Limb (tissue), 2 donors: ENCODE data around the gene EDC4.

Experiments
- DNase-seq, 2 donors: peaks; one replicate each; pipeline ENCODE4 v3.0.0-alpha.2; 2016; ENCODE audit errors: extremely low spot score in 2 of 2

The EDC4 gene

DNA sequence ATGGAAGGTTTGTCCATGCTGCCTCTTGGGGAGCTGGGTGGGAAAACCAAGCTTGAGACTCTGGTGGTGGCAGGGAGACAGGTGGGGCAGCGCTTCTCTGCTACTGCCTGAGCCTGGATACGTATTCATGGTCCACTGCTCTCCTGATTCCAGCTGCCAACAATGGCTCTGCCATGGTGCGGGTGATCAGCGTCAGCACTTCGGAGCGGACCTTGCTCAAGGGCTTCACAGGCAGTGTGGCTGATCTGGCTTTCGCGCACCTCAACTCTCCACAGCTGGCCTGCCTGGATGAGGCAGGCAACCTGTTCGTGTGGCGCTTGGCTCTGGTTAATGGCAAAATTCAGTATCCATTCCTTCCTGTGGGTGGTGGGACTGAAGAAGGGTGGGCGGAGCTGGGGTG, 4.2 kb downstream of the EDC4 start:
- DNase-seq, result no peak

DNA sequence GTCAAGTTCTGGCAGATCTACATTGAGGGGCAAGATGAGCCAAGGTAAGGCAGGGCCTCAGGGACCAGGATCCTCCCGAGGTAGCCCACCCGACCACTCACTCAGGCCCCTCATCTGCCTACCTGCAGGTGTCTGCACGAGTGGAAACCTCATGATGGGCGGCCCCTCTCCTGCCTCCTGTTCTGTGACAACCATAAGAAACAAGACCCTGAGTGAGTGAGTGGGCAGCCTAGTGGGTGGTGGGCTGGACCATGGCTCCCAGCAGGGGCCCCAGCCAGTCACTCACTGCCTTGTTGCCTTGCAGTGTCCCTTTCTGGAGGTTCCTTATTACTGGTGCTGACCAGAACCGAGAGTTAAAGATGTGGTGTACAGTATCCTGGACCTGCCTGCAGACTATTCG, 5.4 kb downstream of the EDC4 start:
- no peak for DNase-seq

DNA sequence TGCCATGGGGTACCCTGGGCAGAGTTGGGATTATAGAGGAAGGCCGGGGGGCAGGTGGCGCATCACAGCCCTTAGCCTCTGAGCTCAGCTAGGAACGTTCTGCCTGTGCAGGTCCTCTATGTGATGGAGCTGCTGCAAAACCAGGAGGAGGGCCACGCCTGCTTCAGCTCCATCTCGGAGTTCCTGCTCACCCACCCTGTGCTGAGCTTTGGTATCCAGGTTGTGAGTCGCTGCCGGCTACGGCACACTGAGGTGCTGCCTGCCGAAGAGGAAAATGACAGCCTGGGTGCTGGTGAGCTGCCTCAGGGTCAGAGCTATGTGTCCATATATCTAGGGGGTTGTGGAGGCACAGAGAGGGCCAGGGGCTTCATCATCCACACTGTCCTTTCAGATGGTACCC, 6.0 kb downstream of the EDC4 start:
- DNase-seq, result no peak

DNA sequence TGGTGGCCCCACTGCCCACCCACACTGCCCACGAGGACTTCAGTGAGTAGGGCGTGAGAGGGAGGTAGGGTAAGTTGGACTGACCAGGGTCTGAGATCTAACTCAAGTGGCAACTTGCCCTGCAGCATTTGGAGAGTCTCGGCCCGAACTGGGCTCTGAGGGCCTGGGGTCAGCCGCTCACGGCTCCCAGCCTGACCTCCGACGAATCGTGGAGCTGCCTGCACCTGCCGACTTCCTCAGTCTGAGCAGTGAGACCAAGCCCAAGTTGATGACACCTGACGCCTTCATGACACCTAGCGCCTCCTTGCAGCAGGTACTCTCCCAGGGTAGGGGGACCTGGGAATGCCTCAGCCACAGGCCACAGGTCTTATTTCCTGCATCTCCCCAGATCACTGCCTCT, 6.6 kb downstream of the EDC4 start:
- DNase-seq, result no peak

DNA sequence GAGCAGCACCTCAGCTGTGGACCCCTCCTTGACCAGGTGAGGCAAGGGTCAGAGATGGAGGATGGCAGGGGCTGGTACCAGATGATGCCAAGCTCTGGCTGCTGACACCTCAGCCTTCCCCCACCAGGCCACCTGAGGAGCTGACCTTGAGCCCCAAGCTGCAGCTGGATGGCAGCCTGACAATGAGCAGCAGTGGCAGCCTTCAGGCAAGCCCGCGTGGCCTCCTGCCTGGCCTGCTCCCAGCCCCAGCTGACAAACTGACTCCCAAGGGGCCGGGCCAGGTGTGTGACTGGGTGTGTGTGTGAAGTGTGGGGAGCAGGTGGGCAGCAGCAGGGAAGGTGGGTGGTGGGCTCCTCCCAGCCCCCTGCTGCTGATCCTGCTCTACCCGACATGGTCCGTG, 7.1 kb downstream of the EDC4 start:
- DNase-seq, result no peak

DNA sequence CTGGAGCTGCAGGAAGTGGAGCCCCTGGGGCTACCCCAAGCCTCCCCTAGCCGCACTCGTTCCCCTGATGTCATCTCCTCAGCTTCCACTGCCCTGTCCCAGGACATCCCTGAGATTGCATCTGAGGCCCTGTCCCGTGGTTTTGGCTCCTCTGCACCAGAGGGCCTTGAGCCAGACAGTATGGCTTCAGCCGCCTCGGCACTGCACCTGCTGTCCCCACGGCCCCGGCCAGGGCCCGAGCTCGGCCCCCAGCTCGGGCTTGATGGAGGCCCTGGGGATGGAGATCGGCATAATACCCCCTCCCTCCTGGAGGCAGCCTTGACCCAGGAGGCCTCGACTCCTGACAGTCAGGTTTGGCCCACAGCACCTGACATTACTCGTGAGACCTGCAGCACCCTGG, 7.7 kb downstream of the EDC4 start:
- DNase-seq, result no peak

DNA sequence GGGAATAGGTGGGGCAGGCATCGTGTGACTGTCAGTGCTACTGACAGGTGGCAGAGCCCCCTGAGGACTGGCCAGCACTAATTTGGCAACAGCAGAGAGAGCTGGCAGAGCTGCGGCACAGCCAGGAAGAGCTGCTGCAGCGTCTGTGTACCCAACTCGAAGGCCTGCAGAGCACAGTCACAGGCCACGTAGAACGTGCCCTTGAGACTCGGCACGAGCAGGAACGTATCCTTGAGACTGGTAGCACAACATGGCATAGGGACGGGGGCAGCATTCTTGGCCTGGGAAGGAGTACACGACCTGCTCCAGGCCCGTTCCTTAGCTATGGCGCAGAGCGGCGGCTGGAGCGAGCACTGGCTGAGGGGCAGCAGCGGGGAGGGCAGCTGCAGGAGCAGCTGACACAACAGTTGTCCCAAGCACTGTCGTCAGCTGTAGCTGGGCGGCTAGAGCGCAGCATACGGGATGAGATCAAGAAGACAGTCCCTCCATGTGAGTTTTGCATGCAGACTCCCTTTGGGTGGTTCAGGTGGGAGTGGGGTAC, 8.8 kb downstream of the EDC4 start:
- peak in 1 of 2 donors; percentile 9 for DNase-seq

DNA sequence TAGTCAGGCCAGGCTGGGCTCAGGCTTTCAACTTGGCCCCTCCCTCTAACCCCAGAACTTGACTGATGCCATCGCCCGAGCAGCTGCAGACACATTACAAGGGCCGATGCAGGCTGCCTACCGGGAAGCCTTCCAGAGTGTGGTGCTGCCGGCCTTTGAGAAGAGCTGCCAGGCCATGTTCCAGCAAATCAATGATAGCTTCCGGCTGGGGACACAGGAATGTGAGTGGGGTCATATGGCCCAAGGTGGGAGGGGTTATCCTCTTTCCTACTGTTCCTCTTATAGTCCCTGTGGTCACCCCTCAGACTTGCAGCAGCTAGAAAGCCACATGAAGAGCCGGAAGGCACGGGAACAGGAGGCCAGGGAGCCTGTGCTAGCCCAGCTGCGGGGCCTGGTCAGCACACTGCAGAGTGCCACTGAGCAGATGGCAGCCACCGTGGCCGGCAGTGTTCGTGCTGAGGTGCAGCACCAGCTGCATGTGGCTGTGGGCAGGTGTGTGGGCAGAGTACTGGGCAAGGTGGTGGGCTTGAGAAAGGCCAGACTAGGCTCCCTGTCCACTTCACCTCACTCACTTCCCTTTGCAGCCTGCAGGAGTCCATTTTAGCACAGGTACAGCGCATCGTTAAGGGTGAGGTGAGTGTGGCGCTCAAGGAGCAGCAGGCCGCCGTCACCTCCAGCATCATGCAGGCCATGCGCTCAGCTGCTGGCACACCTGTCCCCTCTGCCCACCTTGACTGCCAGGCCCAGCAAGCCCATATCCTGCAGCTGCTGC, 9.7 kb downstream of the EDC4 start:
- peak in 1 of 2 donors; percentile 16 for DNase-seq

DNA sequence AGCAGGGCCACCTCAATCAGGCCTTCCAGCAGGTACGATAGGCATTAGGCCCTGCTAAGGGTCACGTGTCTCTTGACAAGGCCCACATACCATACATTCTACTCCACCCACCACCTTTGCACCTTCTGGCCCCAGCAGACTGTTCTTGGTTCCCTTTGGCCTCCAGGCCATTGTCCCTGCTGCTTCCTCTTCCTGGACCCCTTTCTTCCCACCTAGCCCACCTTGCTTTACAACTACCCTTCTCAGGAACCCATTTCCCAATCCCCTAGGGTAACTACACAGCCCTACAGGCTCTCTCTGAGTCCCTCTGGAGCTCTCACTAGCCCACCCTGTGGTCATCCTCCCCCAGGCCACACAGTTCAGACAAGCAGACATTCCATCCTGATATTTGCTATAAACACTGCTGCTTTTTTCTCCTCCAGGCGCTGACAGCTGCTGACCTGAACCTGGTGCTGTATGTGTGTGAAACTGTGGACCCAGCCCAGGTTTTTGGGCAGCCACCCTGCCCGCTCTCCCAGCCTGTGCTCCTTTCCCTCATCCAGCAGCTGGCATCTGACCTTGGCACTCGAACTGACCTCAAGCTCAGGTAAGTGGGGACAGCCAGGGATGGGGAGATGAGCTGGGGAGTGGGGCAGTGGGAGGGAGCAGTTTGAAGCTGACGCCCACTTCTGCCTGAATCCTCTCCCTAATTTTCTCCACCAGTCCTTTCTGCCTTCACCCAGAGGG, 10.5 kb downstream of the EDC4 start:
- no peak for DNase-seq

DNA sequence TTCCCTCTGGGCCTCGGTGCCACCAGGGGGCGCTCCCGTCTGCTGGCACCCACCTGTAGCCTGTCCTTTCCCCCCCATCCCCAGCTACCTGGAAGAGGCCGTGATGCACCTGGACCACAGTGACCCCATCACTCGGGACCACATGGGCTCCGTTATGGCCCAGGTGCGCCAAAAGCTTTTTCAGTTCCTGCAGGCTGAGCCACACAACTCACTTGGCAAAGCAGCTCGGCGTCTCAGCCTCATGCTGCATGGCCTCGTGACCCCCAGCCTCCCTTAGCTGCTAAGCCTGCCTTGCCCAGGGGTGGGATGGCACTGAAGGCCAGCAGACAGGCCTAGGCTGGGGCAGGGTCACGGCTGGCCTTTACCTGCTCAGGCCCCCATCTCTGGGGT, 11.0 kb downstream of the EDC4 start:
- peak in 1 of 2 donors; percentile 71 for DNase-seq

DNA sequence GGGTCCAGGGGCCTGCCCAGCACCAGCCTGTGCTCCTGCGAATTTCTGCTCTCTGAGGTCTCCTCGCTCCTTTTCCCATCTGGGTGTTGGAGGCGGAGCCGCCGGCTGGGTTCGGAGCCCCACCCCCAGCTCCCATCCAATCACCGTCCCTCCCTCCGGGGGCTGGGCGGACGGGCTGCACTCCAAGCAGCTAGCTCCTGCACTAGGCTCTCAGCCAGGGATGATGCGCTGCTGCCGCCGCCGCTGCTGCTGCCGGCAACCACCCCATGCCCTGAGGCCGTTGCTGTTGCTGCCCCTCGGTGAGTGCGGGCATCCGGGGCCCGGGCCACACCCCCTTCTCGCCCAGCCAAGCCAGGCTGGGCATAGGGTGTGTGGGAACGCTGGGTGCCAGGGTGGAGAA, 11.8 kb downstream of the EDC4 start, which contains the start of gene NRN1L:
Gene NRN1L, plus strand, starts transcription at position 202 of the 400 bp plus-strand sequence. Its CDS starts 19 bp downstream, at position 221.
- peak; percentile 87 to 88 for DNase-seq

DNA sequence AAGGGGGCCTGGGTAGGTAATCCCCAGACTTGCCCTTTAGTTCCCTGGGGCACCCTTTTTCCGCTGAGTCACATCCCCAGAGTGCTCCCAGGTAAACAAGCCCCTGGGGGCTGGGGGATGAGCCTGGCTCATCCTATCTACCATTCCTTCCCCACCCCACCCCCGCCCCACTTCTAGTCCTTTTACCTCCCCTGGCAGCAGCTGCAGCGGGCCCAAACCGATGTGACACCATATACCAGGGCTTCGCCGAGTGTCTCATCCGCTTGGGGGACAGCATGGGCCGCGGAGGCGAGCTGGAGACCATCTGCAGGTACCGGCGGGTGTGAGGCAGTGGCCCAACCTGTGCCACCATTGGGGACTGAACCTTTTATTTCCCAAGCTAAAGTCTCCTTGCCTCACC, 12.7 kb downstream of the EDC4 start:
- DNase-seq, result no peak

DNA sequence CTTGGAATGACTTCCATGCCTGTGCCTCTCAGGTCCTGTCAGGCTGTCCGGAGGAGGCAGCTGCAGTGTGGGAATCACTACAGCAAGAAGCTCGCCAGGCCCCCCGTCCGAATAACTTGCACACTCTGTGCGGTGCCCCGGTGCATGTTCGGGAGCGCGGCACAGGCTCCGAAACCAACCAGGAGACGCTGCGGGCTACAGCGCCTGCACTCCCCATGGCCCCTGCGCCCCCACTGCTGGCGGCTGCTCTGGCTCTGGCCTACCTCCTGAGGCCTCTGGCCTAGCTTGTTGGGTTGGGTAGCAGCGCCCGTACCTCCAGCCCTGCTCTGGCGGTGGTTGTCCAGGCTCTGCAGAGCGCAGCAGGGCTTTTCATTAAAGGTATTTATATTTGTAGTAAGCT, 13.1 kb downstream of the EDC4 start:
- no peak for DNase-seq

DNA sequence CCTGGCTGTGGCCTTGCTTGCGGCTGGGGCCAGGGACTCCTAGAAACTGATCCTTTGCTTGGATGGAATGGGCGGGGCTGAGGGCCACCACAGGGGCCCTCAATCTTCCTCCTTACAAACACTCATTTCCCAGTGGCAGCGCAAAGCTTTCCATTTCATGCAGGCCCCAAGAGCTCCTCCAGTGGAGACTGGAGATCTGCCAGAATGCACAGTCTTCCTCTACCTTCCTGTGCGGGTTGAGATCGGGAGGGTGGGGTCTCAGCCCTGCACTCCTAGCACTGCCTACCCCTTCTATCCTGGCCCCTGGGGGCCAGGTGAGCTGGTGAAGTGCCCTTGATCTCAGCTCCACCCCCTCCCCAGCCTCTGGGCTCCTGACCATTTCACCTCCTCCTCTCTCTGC, 13.5 kb downstream of the EDC4 start:
- DNase-seq, result no peak

DNA sequence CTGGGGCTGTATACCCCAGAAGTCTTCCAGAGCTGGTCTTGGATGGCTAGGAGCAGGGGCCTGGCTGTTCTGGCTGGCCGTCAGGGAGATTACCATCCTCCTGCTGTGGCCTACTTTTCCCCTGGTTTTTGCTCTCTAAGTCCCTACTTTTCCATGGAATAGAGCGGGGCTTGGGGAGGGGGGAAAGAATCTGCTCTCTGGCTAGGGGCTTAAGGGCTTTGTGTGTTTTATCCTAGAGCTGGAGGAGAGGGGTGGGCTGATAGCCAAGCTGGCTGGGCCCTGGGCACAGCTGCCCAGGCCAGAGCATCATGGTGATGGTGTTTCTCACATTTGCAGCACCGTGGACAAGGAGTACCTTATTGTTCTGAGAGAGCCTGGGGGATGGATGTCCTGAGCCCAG, 15.5 kb downstream of the EDC4 start:
- no peak for DNase-seq

DNA sequence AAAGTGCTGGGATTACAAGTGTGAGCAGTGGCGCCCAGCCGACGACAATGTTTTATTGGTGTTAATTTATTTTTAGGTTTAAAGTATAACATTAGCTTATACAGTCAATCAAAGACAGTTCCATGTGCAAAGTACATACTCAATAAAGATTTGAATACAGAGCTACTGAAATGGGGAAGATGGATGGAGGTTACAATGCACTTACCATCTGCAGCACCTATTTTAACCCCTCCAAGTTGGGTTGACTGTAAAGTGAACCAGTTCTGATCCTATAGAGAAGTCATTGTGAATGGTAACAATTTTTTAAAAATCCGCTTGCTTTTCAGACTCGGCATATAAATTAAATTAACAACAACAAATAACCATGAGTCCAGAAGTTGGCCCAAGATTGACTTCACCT, 19.5 kb downstream of the EDC4 start:
- DNase-seq, result no peak

DNA sequence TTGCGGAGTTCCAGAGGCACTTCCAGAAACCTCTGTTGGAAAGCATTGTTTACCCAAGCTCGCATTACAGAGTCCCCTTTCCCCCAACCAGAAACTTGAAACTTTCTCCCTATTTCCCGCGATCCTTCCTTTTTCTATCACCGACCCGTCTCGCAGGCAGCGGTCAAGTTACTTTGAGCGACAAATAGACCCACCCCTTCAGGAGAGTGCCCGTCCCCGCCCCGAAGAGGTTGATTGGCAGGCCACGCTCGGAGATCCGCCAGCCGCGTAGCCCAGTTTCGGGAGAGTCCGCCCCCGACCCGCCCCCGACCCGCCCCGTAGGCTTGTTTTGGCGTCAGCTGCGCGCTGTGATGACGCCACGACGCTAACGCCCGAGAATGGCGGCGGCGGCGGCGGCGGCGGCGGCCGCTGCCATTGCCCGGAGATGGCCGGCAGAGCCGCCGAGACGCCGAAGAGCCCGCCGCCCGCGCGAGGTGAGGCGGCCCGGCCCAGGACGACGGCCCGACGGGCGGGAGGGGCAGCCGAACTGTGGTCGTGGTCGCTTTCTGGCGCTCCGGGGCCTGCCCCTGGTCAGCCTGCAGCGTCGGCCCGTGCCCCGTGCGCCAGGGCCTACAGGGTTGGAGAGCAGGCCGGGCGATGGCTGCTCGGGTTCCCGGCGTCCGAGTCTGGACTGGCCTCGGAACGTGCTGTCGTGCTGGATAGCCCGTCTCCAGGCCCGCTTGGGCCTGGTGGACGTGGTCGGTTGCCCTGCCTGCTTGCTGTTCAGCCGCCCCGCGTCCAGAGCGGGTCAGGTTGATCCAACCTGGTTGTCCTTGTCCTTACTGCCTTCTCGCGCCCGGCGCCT, 20.3 kb downstream of the EDC4 start, which contains the start of gene PSKH1:
Gene PSKH1, plus strand, starts transcription at position 356 of the 844 bp plus-strand sequence. CDS start 15,496 bp downstream, outside the sequence.
- DNase-seq, result peak; percentile 97 to 98

DNA sequence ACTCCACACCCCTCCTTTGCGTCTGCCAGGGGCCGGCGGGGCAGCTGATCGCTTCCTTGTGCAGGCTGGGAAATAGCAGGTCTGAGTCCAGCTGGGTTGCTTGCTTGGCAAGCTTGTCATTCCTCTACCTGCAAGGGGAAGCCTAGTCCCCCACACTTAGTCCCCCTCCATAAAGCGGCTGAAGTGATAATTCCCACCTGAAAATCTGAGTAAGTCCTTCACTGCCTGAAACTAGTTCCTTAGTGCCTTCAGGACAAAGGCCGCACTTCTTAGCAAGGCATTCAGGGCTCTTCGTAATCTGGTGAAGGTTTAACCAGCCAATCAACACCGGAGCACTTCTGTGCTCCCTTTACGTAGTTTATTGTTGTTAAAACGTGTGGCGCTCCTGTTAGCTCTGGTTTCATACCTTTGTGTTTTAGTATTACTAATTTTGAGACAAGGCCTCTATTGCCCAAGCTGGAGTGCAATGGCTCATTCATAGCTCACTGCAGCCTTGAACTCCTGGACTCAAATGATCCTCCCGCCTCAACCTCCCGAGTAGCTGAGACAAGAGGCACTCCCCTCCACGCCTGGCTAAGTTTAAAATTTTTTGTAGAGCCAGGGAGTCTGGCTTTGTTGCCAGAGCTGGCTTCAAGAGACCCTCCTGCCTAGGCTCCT, 21.0 kb downstream of the EDC4 start:
- DNase-seq, result no peak

DNA sequence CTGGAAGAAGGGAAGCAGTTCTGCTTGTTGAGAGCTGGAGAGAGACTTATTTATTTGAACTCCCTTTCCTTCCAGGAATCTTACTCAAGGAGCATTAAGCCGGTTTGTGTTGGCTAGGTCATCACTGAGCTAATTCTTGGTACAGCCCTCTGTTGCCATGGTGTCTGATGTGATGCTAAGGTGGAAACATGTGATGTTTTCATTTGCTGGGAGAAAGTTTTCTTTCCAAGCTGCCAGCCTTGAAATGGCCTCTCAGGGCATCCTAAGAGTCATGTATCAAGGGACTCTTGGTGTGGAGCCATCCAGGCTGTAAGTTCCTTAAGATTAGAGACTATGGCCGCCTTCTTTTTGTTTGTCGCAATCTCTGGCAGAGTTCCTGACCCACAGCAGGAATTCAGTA, 24.4 kb downstream of the EDC4 start:
- peak in 1 of 2 donors; percentile 49 for DNase-seq

DNA sequence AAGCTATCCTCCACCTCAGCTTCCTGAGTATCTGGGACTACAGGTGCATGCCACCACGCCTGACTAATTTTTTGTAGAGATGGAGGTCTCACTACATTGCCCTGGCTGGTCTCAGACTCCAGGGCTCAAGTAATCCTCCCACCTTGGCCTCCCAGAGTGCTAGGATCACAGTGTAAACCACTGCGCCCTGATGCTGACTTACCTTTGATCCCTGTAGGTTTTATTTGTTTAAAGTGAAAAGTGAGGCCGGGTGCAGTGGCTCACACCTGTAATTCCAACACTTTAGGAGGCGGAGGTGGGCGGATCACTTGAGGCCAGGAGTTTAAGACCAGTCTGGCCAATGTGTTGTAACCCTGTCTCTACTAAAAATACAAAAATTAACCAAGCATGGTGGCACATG, 28.9 kb downstream of the EDC4 start:
- no peak for DNase-seq

DNA sequence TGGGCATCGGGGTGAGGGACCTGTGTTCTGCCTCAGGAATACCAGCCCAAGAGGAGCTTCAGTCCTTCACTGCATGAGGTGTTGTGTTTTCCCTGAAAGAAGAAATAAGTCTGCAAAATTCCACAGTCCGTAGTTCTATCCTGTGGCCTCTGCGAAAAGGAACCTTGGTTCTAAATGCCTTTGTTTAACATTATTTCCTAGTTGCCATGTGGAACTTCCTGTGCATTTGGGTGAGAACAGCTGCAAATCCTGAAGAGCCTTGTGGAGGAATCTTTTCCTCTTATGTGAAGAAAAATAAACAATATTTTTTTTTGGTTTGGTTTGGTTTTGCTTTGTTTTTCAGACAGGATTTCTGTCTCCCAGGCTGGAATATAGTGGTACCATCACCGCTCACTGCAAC, 30.0 kb downstream of the EDC4 start:
- no peak for DNase-seq
